NCI-H2029 treated with DMSO at 0.1 percent for 48 hours (cell line): ENCODE measurements around the gene CABLES1.

Source experiments
- DNase-seq: peaks from one replicate; lab custom pipeline; 2025; lab: John Stamatoyannopoulos, UW

Gene CABLES1

GRCh38 chr18:23194155-23194996 lies 59.1 kb downstream of the CABLES1 start:
- DNase-seq: no peak

DNA sequence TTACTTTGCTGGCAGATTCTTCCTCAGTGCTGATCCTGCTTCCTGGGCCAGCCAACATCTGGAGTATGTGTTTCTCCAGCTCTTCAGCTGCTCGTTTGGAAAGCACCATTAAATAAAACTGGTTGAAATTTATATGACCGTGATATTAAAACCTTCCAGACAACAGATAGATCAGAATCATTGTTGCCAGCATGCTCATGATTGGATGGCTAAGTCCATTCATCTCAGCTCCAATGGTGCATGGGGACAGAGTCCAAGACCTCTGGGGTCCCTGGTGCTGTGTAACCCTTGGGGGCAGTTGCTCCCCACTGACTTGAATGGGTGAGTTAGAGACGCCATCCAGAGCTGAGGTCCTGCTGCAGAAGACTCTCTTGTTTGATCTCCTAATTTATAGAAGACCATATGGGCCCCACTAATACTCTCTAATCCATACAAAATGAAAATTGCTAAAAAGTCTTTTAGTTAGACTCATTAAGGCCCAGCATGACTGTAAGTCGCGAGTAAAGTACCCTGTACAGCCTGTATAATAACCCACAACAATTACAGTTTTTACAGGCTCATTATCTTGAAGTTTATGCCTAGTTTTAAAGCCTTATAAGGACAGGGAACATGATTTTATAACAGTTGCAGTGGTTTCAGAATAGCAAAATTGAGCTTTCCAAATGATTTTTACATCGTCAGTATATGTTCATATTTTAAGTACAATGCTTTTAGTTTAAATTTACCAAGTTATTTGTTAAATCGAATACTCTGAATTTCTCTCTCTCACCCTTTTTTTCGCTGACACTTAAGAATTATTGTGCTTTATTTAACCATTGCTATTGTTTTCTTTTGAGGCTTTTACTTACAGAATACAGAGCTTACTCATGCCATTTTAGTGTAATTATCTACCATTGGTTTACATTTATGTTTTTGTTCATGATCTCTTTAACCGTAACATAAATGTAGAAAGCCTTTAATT lies 60.0 kb downstream of the CABLES1 start:
- no peak for DNase-seq

DNA sequence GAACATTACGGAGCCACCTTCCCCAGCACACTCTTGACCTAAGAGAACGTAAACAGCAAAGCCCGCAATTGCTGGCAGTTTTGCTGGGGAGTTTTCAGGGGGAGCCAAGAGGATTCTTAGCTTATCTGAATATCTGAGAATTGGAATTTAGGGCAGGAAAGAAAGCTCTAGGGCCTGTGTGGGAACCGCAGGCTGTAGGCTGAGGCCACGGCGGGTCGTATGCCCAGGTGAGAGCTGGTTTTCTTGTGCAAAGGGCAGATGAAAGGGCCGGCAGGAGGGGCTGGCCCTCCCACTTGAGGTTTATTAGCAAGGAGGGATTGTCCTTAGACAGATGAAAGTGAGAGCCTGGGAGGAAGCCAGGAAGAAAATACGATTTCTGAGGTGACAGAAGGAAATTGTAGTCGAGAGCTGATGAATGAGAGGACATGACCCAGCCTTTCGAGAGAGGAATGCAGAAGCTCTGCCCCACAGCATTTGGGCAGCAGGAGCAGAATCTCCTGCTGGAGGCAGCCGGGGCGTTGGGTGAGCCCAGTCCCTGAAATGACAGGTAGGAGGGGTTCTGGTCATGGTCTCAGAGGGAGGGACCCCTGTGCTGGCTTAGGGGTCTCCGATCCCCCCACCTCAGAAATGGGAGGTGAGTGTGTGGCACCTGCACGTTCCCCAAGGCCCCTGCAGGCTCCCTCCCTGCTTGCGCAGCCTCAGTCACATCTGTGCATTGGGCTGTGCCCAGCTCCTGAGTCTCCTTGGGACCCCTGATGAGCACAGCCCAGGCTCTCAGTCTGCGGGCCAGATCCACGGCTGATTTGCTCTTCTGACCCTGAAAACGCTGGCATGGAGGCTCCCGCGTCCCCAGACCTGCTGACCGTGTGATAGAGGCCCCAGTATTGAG lies 61.1 kb downstream of the CABLES1 start:
- no peak for DNase-seq

DNA sequence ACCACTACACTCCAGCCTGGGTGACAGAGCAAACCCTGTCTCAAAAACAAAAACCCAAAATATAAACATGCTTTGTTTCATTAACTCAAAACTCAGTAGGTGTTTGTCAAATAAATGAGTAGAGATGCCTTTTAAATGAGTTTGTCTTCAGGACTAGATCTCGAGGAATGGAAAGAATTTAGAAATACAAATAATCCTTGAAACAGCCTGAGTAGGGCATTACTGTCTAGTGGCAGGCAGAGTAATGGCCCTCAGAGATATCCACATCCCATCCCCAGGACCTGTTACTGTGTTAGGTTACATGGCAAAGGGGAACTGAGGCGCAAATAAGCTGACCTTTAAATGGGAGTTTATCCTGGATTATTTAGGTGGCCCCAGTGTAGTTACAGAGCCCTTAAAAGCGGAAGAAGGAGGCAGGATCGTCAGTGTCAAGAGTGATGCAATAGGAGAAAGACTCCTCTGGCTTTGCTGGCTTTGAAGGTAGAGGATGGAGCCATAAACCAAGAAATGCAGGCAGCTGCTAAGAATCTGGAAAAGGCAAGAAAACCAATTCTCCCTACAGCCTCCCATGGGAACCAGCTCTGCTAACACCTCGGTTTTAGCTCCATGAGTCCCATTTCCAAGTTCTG lies 63.0 kb downstream of the CABLES1 start:
- DNase-seq: no peak

GRCh38 chr18:23200756-23201155 lies 65.5 kb downstream of the CABLES1 start:
- DNase-seq: no peak

GRCh38 chr18:23201741-23202140 lies 66.5 kb downstream of the CABLES1 start:
- DNase-seq: no peak

DNA sequence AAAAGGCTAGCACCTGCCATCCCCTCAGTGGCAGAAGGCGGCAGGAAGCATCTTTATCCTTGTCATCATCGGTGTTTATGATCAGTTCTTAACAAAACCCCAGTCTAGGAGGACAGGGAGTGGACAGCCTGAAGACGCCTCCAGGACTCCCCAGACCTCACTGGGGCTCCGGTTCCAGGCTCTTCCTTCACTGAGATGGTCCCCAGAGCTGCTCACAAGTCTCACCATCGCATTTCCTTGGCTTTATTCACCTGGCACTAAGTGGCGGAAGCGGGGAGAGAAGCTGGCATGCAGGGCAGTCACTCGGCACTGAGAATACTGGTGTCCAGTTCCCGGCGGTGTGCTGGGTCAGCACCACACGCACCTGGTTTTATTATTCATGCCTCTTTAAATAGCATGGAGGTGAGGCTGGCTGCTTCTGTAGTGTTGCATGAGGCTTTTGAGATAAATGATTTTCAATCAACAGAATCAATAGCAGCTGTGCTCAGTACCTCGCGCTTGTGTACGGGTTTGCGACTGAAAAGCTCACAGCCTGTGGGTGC lies 68.7 kb downstream of the CABLES1 start:
- no peak for DNase-seq

GRCh38 chr18:23204589-23205235 lies 69.4 kb downstream of the CABLES1 start:
- DNase-seq: no peak

DNA sequence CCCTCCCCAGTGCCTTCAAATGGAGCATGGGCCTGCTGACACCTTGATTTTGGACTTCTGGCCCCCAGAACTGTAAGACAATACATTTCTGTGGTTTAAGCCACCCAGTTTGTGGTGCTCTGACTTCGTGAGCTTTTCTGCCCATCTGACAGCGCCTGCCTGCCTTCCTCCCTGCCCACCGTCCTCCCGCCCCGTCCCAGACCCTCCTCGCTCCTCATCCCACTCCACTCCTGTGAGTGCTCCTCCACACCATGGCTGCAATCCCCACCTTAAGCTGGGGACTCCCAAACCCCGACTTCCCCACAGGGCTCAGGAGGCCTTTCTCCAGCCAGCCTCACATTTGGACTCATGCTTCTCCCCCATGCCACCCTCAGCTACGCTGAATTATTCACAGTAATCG lies 70.7 kb downstream of the CABLES1 start:
- no peak for DNase-seq

GRCh38 chr18:23207191-23207955 lies 72.1 kb downstream of the CABLES1 start:
- DNase-seq: no peak

GRCh38 chr18:23207994-23208393 lies 72.7 kb downstream of the CABLES1 start:
- DNase-seq: no peak

- DNase-seq: no peak
Measured at GRCh38 chr18:23208600-23208999, 73.3 kb downstream of the CABLES1 start.

GRCh38 chr18:23209031-23209430 lies 73.7 kb downstream of the CABLES1 start:
- DNase-seq: no peak

- no peak for DNase-seq
Measured at GRCh38 chr18:23209796-23210195, 74.5 kb downstream of the CABLES1 start.

- no peak for DNase-seq
Measured at GRCh38 chr18:23210526-23210925, 75.2 kb downstream of the CABLES1 start.

- no peak for DNase-seq
Measured at GRCh38 chr18:23211146-23211545, 75.9 kb downstream of the CABLES1 start.

DNA sequence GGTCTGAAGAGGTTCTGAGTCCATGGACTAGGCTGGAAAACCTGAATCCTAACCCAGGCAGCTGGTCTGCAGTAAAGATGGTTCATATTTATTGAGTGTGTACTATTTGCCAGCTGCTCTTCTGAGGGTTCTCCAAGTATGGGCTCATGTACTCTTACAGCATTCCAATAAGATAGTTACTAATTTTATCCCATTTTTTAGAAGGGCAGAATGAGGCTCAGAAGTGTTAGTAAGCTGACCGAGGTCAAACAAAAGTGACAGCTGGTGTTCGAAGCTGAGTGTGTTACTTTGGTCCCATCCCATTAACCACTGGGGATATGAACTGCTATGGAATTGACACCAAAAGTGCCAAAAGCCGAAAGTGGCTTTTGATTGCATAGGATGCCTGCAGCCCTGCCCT lies 76.9 kb downstream of the CABLES1 start:
- no peak for DNase-seq

- no peak for DNase-seq
Measured at GRCh38 chr18:23213200-23213599, 77.9 kb downstream of the CABLES1 start.

DNA sequence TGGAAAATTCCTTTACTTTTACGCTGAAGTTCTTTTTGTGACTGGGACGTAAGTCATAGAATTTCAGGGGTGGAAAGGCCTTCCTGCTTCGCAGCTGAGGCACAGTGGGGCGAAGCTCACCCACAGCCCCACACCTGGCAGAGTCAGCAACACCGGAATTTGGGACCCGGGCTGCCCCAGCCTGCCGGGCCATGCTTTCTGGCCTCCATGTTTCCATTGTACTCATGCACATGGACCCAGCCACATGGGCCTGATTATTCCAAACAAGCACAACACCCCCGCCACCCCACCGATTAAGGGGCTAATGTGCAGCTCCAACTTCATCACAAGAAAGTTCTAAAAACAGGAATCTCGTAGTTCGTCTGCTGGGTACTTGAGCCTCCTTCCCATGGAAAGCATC lies 82.5 kb downstream of the CABLES1 start:
- DNase-seq: no peak

DNA sequence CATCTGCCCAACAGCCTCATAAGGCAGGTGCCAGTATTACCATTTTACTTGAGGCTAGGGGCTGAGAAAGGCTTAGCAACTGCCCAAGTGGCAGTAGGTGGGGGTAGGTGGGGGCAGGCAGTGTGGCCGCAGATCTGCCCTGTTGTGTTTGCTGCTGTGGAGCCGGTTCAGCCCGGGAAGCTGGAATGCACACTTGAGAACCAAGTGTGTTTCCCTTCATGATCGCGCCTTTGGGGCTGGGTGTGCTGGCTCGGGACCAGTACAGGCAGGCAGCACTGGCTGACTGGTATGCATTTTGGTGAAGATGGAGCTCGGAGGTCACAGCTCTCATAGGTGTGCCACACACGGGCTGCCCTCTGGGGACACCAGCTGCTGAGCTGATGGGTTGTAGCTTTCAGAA lies 85.1 kb downstream of the CABLES1 start:
- no peak for DNase-seq
